Mammary epithelial cell (primary cell): ENCODE results near the gene CHRNB1.

Source experiments
- CTCF ChIP-seq, 2 donors: IDR thresholded peaks in 1 of 2; conservative IDR thresholded peaks in 1 of 2; 2 replicates each; pipeline ENCODE4 v1.5.1; 2011 to 2012; ENCODE audit warnings: inconsistent platforms in 2 of 2, low read length in 2 of 2, mild to moderate bottlenecking in 2 of 2, control low read depth in 1 of 2, low read depth in 1 of 2; ENCODE audit not compliant: insufficient read depth in 1 of 2; ENCODE audit errors: extremely low read depth in 1 of 2
- EZH2 ChIP-seq: IDR thresholded peaks from 2 replicates; pipeline ENCODE4 v1.6.1; 2012; ENCODE audit warnings: low read length, inconsistent platforms, borderline replicate concordance

- TF ChIP-seq EZH2 (no peak), CTCF (conservative IDR thresholded peaks at IDR 0.05 in 1 of 2, IDR thresholded peaks at IDR 0.05 in 1 of 2; ENCODE audit: extremely low read depth in 1 of 2, insufficient read depth in 1 of 2, low read depth in 1 of 2, low read length in 2 of 2) (no peak)
These were observed 38.6 kb downstream of the CHRNB1 start for GRCh38 chr17:7483255-7484066.
